ENCODE data around the gene TSKU.

The TSKU gene

GRCh38 chr11:76783294-76783895, at the start of gene TSKU:
Gene TSKU, plus strand, starts transcription at chr11:76783356. Its CDS starts 12,261 bp downstream, at chr11:76795617.
- no peak for TF ChIP-seq GATA3 (IDR thresholded peaks at IDR 0.05; ENCODE audit: low read depth, low read length)
- TF ChIP-seq GATA2 (IDR thresholded peaks at IDR 0.05; ENCODE audit: low read depth, low read length) = no peak

GRCh38 chr11:76734456-76735420, 48.4 kb upstream of the TSKU start:
- TF ChIP-seq GATA2 (IDR thresholded peaks at IDR 0.05; ENCODE audit: low read depth, low read length) (no peak), GATA3 (IDR thresholded peaks at IDR 0.05; ENCODE audit: low read depth, low read length) (no peak)

- no peak for TF ChIP-seq GATA2 (IDR thresholded peaks at IDR 0.05; ENCODE audit: low read depth, low read length)
- TF ChIP-seq GATA3 (IDR thresholded peaks at IDR 0.05; ENCODE audit: low read depth, low read length) = no peak
Measured at GRCh38 chr11:76735841-76736240, 47.3 kb upstream of the TSKU start.

GRCh38 chr11:76736266-76736665, 46.9 kb upstream of the TSKU start:
- TF ChIP-seq GATA3 (IDR thresholded peaks at IDR 0.05; ENCODE audit: low read depth, low read length) (no peak), GATA2 (IDR thresholded peaks at IDR 0.05; ENCODE audit: low read depth, low read length) (no peak)

GRCh38 chr11:76736773-76737495, 46.2 kb upstream of the TSKU start:
- TF ChIP-seq GATA3 (IDR thresholded peaks at IDR 0.05; ENCODE audit: low read depth, low read length) = no peak
- no peak; the same call in 1 of the 2 replicates for TF ChIP-seq GATA2 (IDR thresholded peaks at IDR 0.05; ENCODE audit: low read depth, low read length)

GRCh38 chr11:76738618-76739240, 44.4 kb upstream of the TSKU start:
- TF ChIP-seq GATA3 (IDR thresholded peaks at IDR 0.05; ENCODE audit: low read depth, low read length) (no peak), GATA2 (IDR thresholded peaks at IDR 0.05; ENCODE audit: low read depth, low read length) (no peak)

GRCh38 chr11:76739798-76740197, 43.4 kb upstream of the TSKU start:
- no peak for TF ChIP-seq GATA3 (IDR thresholded peaks at IDR 0.05; ENCODE audit: low read depth, low read length)
- TF ChIP-seq GATA2 (IDR thresholded peaks at IDR 0.05; ENCODE audit: low read depth, low read length) = no peak

GRCh38 chr11:76740772-76741171, 42.4 kb upstream of the TSKU start:
- TF ChIP-seq GATA2 (IDR thresholded peaks at IDR 0.05; ENCODE audit: low read depth, low read length) (no peak), GATA3 (IDR thresholded peaks at IDR 0.05; ENCODE audit: low read depth, low read length) (no peak)

GRCh38 chr11:76742902-76743301, 40.3 kb upstream of the TSKU start:
- TF ChIP-seq GATA2 (IDR thresholded peaks at IDR 0.05; ENCODE audit: low read depth, low read length) (no peak), GATA3 (IDR thresholded peaks at IDR 0.05; ENCODE audit: low read depth, low read length) (no peak)

- TF ChIP-seq GATA3 (IDR thresholded peaks at IDR 0.05; ENCODE audit: low read depth, low read length) (no peak), GATA2 (IDR thresholded peaks at IDR 0.05; ENCODE audit: low read depth, low read length) (no peak)
Measured at GRCh38 chr11:76744186-76745043, 38.7 kb upstream of the TSKU start.

GRCh38 chr11:76745044-76745376, 38.1 kb upstream of the TSKU start:
- TF ChIP-seq GATA2 (IDR thresholded peaks at IDR 0.05; ENCODE audit: low read depth, low read length) (no peak), GATA3 (IDR thresholded peaks at IDR 0.05; ENCODE audit: low read depth, low read length) (no peak)

- TF ChIP-seq GATA2 (IDR thresholded peaks at IDR 0.05; ENCODE audit: low read depth, low read length) = no peak
- TF ChIP-seq GATA3 (IDR thresholded peaks at IDR 0.05; ENCODE audit: low read depth, low read length) = no peak
Measured at GRCh38 chr11:76745561-76746207, 37.5 kb upstream of the TSKU start.

All from SH-SY5Y (cell line).